GM12878 (cell line): ENCODE results near the gene CCDC82.

Source experiments
- CHD4 ChIP-seq: fragments of 200-600 bp; sonication (generic); IDR thresholded peaks from 2 replicates; pipeline ENCODE4 v1.6.1; 2016; ENCODE audit warnings: mild to moderate bottlenecking
- HDGF ChIP-seq: fragments of 450-650 bp; IDR thresholded peaks from 2 replicates; pipeline ENCODE4 v1.6.1; 2016; ENCODE audit warnings: antibody characterized with exemption
- JUNB ChIP-seq: IDR thresholded peaks from 2 replicates; pipeline ENCODE4 v1.6.1; 2016; ENCODE audit warnings: antibody characterized with exemption, mild to moderate bottlenecking
- NFXL1 ChIP-seq: fragments of 450-650 bp; IDR thresholded peaks from 2 replicates; pipeline ENCODE4 v1.6.1; 2017; ENCODE audit warnings: antibody characterized with exemption, mild to moderate bottlenecking, borderline replicate concordance
- POLR2AphosphoS5 ChIP-seq: IDR thresholded peaks from 2 replicates; pipeline ENCODE4 v1.6.1; 2011; ENCODE audit warnings: mild to moderate bottlenecking, low read length, inconsistent platforms
- RCOR1 ChIP-seq: conservative IDR thresholded peaks from 2 replicates; pipeline ENCODE4 v1.6.1; 2012; ENCODE audit warnings: low read depth, low read length, improper control_type of control experiment
- TF ChIP-seq, protein P1 (sequence below), 3 experiments: IDR thresholded peaks in 2 of 3; conservative IDR thresholded peaks in 1 of 3; 2 replicates each; pipeline ENCODE4 v1.5.1; 2011; ENCODE audit warnings: low read depth in 3 of 3, low read length in 3 of 3, mild to moderate bottlenecking in 3 of 3, control low read depth in 2 of 3, moderate library complexity in 2 of 3, inconsistent platforms in 1 of 3, mixed read lengths in 1 of 3; ENCODE audit not compliant: control insufficient read depth in 2 of 3, insufficient read depth in 1 of 3; ENCODE audit errors: extremely low read depth in 1 of 3
- TF ChIP-seq, protein P2 (sequence below): fragments of 450-650 bp; IDR thresholded peaks from 2 replicates; pipeline ENCODE4 v1.6.1; 2016; ENCODE audit warnings: mild to moderate bottlenecking, moderate library complexity, borderline replicate concordance

DNA sequence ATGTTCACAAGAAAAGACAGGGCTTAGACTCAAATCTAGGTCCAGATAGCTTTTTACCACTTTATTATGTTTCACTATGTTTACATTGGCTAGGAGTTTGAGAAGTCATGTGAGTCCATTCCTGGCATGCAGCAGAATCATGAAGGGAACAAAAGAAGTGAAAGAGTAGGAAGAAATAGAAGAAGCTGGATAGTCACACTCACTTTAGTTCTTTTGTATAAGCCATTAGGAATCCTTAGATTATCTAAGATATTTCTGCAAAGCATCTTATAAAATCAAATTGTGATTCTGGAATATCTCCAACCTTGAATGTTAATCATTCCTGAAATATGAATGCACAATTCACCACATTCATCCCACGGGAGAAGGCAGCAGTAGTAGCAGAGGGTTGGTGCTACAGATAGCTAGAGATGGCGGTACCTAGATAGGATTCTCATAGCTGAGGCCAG, 78.6 kb downstream of the CCDC82 start:
- TF ChIP-seq, protein P1, sequence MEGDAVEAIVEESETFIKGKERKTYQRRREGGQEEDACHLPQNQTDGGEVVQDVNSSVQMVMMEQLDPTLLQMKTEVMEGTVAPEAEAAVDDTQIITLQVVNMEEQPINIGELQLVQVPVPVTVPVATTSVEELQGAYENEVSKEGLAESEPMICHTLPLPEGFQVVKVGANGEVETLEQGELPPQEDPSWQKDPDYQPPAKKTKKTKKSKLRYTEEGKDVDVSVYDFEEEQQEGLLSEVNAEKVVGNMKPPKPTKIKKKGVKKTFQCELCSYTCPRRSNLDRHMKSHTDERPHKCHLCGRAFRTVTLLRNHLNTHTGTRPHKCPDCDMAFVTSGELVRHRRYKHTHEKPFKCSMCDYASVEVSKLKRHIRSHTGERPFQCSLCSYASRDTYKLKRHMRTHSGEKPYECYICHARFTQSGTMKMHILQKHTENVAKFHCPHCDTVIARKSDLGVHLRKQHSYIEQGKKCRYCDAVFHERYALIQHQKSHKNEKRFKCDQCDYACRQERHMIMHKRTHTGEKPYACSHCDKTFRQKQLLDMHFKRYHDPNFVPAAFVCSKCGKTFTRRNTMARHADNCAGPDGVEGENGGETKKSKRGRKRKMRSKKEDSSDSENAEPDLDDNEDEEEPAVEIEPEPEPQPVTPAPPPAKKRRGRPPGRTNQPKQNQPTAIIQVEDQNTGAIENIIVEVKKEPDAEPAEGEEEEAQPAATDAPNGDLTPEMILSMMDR (IDR thresholded peaks at IDR 0.05 in 2 of 3, conservative IDR thresholded peaks at IDR 0.05 in 1 of 3; ENCODE audit: control insufficient read depth in 2 of 3, extremely low read depth in 1 of 3, insufficient read depth in 1 of 3, low read depth in 3 of 3, low read length in 3 of 3) = no peak
- no peak for TF ChIP-seq RCOR1
- no peak for TF ChIP-seq HDGF
- no peak for TF ChIP-seq POLR2AphosphoS5
- no peak for TF ChIP-seq CHD4
- TF ChIP-seq NFXL1 = no peak
- no peak for TF ChIP-seq JUNB
- TF ChIP-seq, protein P2, sequence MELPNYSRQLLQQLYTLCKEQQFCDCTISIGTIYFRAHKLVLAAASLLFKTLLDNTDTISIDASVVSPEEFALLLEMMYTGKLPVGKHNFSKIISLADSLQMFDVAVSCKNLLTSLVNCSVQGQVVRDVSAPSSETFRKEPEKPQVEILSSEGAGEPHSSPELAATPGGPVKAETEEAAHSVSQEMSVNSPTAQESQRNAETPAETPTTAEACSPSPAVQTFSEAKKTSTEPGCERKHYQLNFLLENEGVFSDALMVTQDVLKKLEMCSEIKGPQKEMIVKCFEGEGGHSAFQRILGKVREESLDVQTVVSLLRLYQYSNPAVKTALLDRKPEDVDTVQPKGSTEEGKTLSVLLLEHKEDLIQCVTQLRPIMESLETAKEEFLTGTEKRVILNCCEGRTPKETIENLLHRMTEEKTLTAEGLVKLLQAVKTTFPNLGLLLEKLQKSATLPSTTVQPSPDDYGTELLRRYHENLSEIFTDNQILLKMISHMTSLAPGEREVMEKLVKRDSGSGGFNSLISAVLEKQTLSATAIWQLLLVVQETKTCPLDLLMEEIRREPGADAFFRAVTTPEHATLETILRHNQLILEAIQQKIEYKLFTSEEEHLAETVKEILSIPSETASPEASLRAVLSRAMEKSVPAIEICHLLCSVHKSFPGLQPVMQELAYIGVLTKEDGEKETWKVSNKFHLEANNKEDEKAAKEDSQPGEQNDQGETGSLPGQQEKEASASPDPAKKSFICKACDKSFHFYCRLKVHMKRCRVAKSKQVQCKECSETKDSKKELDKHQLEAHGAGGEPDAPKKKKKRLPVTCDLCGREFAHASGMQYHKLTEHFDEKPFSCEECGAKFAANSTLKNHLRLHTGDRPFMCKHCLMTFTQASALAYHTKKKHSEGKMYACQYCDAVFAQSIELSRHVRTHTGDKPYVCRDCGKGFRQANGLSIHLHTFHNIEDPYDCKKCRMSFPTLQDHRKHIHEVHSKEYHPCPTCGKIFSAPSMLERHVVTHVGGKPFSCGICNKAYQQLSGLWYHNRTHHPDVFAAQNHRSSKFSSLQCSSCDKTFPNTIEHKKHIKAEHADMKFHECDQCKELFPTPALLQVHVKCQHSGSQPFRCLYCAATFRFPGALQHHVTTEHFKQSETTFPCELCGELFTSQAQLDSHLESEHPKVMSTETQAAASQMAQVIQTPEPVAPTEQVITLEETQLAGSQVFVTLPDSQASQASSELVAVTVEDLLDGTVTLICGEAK = no peak
